Endodermal cell (in vitro differentiated cells): ENCODE data around the gene EGFR. TPM values are rescaled to one million over a fixed set of nuclear protein-coding genes. Genes with fewer than 3 reads are reported as not detected.

Source experiments
- DNase-seq: peaks from one replicate; pipeline ENCODE4 v3.0.0-alpha.2; 2017
- H3K27ac ChIP-seq: 2 replicates; pipeline ENCODE4 v1.5.1; 2013; ENCODE audit warnings: mild to moderate bottlenecking, low read depth, low read length, moderate library complexity
- H3K27me3 ChIP-seq: 2 replicates; pipeline ENCODE4 v1.6.1; 2013; ENCODE audit warnings: mild to moderate bottlenecking, low read length, moderate library complexity; ENCODE audit not compliant: insufficient read depth, control insufficient read depth, poor library complexity, severe bottlenecking
- H3K36me3 ChIP-seq: 2 replicates; pipeline ENCODE4 v1.7.0; 2013; ENCODE audit warnings: mild to moderate bottlenecking, low read length, moderate library complexity; ENCODE audit not compliant: control insufficient read depth, insufficient read depth
- H3K4me1 ChIP-seq: one replicate; pipeline ENCODE4 v1.7.0; 2013; ENCODE audit warnings: low read length; ENCODE audit not compliant: control insufficient read depth, insufficient read depth
- H3K4me3 ChIP-seq: 2 replicates; pipeline ENCODE4 v1.5.1; 2013; ENCODE audit warnings: mild to moderate bottlenecking, low read length, moderate library complexity
- H3K9ac ChIP-seq: 2 replicates; pipeline ENCODE4 v1.6.1; 2013; ENCODE audit warnings: mild to moderate bottlenecking, low read length, moderate library complexity; ENCODE audit not compliant: poor library complexity, severe bottlenecking; ENCODE audit errors: extremely low read depth
- H3K9me3 ChIP-seq: 2 replicates; pipeline ENCODE4 v1.6.1; 2013; ENCODE audit warnings: mild to moderate bottlenecking, low read length, moderate library complexity; ENCODE audit not compliant: control insufficient read depth
- H3K27ac Mint-ChIP-seq: 2 replicates; pipeline ENCODE4 v1.8.0; 2020; ENCODE audit warnings: mixed read lengths
- H3K27me3 Mint-ChIP-seq: 2 replicates; pipeline ENCODE4 v1.8.0; 2021; ENCODE audit warnings: mild to moderate bottlenecking, mixed read lengths; ENCODE audit not compliant: insufficient read depth
- H3K36me3 Mint-ChIP-seq: 2 replicates; pipeline ENCODE4 v1.8.0; 2020; ENCODE audit warnings: low read depth, mixed read lengths
- H3K4me1 Mint-ChIP-seq: 2 replicates; pipeline ENCODE4 v1.8.0; 2020; ENCODE audit warnings: mixed read lengths
- H3K4me3 Mint-ChIP-seq: 2 replicates; pipeline ENCODE4 v1.8.0; 2020; ENCODE audit warnings: mild to moderate bottlenecking, moderate library complexity, mixed read lengths
- H3K9me3 Mint-ChIP-seq: 2 replicates; pipeline ENCODE4 v1.8.0; 2020; ENCODE audit warnings: mild to moderate bottlenecking, mixed read lengths
- CTCF ChIP-seq: fragments of 200-600 bp; sonication (generic); conservative IDR thresholded peaks from 2 replicates; pipeline ENCODE4 v1.5.0; 2021; ENCODE audit warnings: antibody characterized with exemption, mild to moderate bottlenecking
- WGBS, 2 experiments: methylation state at CpG; one replicate each; pipeline versions ENCODE4 v1.1.5 to v1.1.7; 2013; ENCODE audit warnings: missing lambda C conversion rate in 2 of 2, mixed read lengths in 1 of 2; ENCODE audit not compliant: insufficient coverage in 1 of 2, insufficient read length in 1 of 2; 5-methylcytosine and 5-hydroxymethylcytosine counted together
- total RNA-seq, 2 donors: library from RNA; stranded (reverse); fragmentation: NEBNext Ultra II Directional in 1 of 2; extraction: Animal tissue kit (Norgen Biotek cat#: 25700) in 1 of 2; gene quantifications; 2 replicates in 1 of 2; 3 replicates in 1 of 2; pipeline ENCODE4 v1.2.1, GENCODE V29; 2021

Gene EGFR
- total RNA-seq, 2 donors from 2014 or later, result 5.0 to 5.8 TPM

GRCh38 chr7:54988516-54988915 is 30.3 kb upstream of the EGFR start:
- no peak for TF ChIP-seq CTCF
- Mint-ChIP-seq H3K4me1 (no peaks in the 10 kb centered on the region), H3K4me3 (no peak overlapping the region), H3K27me3 (no peaks in the 10 kb centered on the region), H3K27ac (no peak overlapping the region), H3K36me3 (no peaks in the 10 kb centered on the region), H3K9me3 (no peaks in the 10 kb centered on the region)
- Histone ChIP-seq H3K27ac (no peak overlapping the region), H3K27me3 (no peaks in the 10 kb centered on the region), H3K4me1 (no peaks in the 10 kb centered on the region), H3K9ac (no peak overlapping the region), H3K4me3 (no peak overlapping the region), H3K36me3 (no peaks in the 10 kb centered on the region), H3K9me3 (no peaks in the 10 kb centered on the region)
- DNase-seq, result no peak
- 100% methylated on average over 1 of the region's 2 CpGs; no CpG with 5 or more reads in 1 of the 2 experiments for WGBS, 2 experiments

GRCh38 chr7:54989453-54990225 is 29.2 kb upstream of the EGFR start:
- Histone ChIP-seq H3K36me3 (no peaks in the 10 kb centered on the region), H3K4me3 (no peak overlapping the region), H3K27ac (no peak overlapping the region), H3K9ac (no peak overlapping the region), H3K27me3 (no peaks in the 10 kb centered on the region), H3K9me3 (no peaks in the 10 kb centered on the region), H3K4me1 (no peaks in the 10 kb centered on the region)
- no peak overlapping the region for H3K27ac Mint-ChIP-seq
- no peak overlapping the region for H3K4me3 Mint-ChIP-seq
- H3K4me1 Mint-ChIP-seq, result no peaks in the 10 kb centered on the region
- H3K36me3 Mint-ChIP-seq, result no peaks in the 10 kb centered on the region
- no peak for DNase-seq
- H3K27me3 Mint-ChIP-seq, result no peaks in the 10 kb centered on the region
- WGBS, 2 experiments, result 97 to 100% methylated on average over 1 to 4 of the region's 4 CpGs
- no peak for TF ChIP-seq CTCF
- H3K9me3 Mint-ChIP-seq, result no peaks in the 10 kb centered on the region

GRCh38 chr7:54991341-54991740 is 27.5 kb upstream of the EGFR start:
- H3K36me3 Mint-ChIP-seq, result no peaks in the 10 kb centered on the region
- no peak overlapping the region for H3K27ac ChIP-seq
- 98% methylated on average over 8 to 13 of the region's 13 CpGs for WGBS, 2 experiments
- no peak overlapping the region for H3K27ac Mint-ChIP-seq
- no peaks in the 10 kb centered on the region for H3K9me3 ChIP-seq
- H3K27me3 Mint-ChIP-seq, result no peaks in the 10 kb centered on the region
- no peak overlapping the region for H3K4me3 ChIP-seq
- H3K9ac ChIP-seq, result no peak overlapping the region
- no peaks in the 10 kb centered on the region for H3K9me3 Mint-ChIP-seq
- H3K4me1 Mint-ChIP-seq, result peaks cover 3% of the 10 kb centered on the region
- no peaks in the 10 kb centered on the region for H3K36me3 ChIP-seq
- no peak overlapping the region for H3K4me3 Mint-ChIP-seq
- H3K4me1 ChIP-seq, result peaks cover 3% of the 10 kb centered on the region
- DNase-seq, result no peak
- no peak for TF ChIP-seq CTCF
- H3K27me3 ChIP-seq, result no peaks in the 10 kb centered on the region
